ENCODE measurements around the gene ATP6AP1.

The ATP6AP1 gene

GRCh38 chrX:154468217-154468616 lies 39.7 kb downstream of the ATP6AP1 start:
- in situ Hi-C loops (cut with MboI; ENCODE audit: low sequenced_read_pairs): no loop called here

DNA sequence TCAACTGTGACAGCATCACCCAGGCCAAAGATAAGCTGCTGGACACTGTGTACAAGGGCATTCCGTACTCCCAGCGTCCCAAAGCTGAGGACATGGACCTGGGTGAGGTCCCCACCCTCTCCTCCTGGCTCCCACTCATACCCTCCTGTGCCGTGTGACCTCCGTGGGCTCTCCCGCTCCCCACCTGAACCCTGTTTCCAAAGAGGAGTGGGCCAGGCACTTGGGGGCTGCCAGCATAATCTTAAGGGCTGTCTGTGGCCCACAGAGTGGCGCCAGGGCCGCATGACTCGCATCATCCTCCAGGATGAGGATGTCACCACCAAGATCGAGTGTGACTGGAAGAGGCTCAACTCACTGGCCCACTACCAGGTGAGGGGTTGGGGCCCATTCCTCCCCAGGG lies 40.6 kb downstream of the ATP6AP1 start:
- in situ Hi-C loops (cut with MboI; ENCODE audit: low sequenced_read_pairs): no loop called here

DNA sequence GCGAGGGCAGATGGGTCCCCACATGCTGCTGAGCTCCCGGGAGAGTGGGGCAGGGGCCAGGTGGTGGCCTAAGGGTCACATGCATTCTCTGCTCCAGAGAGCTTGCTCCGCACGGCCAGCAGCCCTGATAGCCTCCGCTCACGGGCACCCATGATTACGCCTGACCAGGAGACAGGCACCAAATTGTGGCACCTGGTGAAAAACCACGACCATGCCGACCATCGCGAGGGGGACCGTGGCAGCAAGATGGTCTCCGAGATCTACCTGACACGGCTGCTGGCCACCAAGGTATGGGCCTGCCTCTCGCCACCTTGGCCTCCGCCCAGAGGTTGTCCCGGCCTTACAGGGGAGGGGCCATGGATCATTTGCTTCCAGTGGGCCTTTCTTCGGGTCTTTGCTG lies 41.4 kb downstream of the ATP6AP1 start:
- in situ Hi-C loops (cut with MboI; ENCODE audit: low sequenced_read_pairs): no loop called here

DNA sequence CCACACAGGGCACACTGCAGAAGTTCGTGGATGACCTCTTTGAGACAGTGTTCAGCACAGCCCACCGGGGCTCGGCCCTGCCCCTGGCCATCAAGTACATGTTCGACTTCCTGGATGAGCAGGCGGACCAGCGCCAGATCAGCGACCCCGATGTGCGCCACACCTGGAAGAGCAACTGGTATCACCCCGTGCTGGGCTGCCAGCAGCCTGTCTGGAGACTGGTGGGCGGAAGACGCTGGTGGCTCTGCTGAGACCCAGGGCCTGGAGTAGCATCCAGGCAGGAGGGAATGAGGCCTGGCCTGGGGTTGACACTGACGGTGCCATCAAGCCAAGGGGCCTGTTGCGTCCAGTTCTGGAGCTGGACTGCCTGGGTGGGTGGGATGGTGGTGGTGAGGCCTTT lies 42.0 kb downstream of the ATP6AP1 start:
- in situ Hi-C loops (cut with MboI; ENCODE audit: low sequenced_read_pairs): no loop called here

GRCh38 chrX:154470914-154471568 lies 42.6 kb downstream of the ATP6AP1 start:
- in situ Hi-C loops (cut with MboI; ENCODE audit: low sequenced_read_pairs): no loop called here

DNA sequence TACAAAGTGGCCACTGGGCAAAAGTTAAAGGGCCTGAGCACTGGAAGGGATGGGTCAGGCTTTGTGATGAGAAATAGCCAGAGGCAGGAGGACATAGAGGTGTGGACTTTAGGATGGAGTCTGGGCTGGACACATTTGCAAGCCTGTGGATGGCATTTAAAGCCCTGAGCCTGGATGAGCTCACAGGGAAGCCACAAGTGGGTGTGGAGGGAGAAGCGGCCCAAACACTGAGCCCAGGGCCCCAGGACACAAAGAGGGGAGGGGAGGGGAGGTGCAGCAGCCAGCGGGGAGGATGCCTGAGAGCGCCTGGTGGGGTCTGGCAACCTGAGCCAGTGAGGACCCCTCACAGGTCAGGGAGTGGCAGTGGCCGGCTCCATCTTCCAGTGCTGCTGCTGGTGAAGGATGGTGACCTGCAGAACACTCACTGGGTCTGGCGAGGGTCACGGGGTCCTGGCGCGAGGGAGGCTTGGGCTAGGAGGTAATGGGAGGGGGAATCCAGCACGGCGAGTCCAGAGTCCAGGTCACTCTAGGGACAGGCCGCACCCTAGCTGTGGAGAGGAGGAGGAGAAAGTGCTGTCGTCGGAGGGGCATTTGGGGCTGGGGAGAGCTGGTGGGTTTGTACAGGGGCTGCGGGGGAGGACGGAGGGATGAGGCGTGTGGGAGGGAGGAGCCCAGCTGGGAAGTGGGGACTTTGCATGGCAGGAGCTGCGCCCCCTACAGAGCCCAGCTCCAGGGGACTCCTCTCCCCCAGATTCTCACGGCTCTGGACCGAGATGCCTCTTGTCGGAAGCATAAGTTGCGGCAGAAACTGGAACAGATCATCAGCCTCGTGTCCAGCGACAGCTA lies 43.6 kb downstream of the ATP6AP1 start:
- in situ Hi-C loops (cut with MboI; ENCODE audit: low sequenced_read_pairs): no loop called here

DNA sequence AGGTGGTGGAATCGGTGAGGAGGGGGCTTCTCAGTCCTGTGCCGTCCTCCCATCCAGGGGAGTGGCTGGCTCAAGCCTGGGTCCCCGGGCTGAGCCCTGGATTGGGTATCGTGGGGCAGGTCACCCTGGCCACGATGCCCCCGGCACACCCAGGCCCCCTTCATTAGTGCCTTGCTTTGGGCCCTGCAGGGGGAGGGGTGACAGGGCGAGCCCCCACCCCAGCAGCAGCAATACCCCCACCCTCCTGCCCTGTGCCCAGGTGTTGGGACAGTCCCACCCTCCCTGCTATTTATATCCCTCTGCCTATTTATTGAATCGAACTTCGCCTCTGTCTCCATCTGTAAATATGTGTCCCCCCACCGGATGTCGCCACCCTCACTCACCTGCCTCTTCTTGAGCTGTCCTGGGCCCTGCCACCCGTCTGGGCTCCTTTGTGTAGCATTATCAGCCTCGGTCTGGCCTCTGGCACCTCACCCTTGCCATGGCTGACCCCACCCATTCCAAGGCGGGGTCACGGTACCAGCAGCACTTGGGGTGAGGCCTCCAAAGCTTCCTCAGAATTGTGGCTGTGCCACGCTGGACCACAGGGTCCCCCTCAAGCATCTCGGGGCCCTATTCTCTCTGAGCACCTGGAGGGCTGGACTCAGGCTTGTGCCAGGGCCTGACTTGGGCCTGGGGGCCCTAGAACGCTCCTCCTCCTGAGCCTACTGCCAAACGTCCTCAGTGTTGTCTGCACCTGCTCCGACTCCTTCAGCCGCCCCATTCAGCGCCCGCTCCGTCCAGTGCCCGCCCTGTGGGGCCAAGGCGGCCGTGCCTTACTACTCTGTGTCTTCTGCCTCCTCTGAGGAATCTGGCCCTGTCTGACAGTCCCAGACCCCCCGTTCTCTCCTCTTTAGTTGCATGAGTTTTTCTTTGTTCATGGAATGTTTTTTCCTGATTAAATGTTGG lies 44.5 kb downstream of the ATP6AP1 start:
- in situ Hi-C loops (cut with MboI; ENCODE audit: low sequenced_read_pairs): no loop called here

GRCh38 chrX:154473683-154474082 lies 45.2 kb downstream of the ATP6AP1 start:
- in situ Hi-C loops (cut with MboI; ENCODE audit: low sequenced_read_pairs): no loop called here

GRCh38 chrX:154476821-154477220 lies 48.3 kb downstream of the ATP6AP1 start:
- in situ Hi-C loops (cut with MboI; ENCODE audit: low sequenced_read_pairs): no loop called here

- in situ Hi-C loops (cut with MboI; ENCODE audit: low sequenced_read_pairs): no loop called here
These were observed 49.5 kb downstream of the ATP6AP1 start for GRCh38 chrX:154477891-154478477.

GRCh38 chrX:154478728-154479622 lies 50.5 kb downstream of the ATP6AP1 start, which contains the start of gene LAGE3:
Gene LAGE3 (minus strand): TSS chrX:154479281. CDS start chrX:154478915, 366 bp downstream.
- in situ Hi-C loops (cut with MboI; ENCODE audit: low sequenced_read_pairs): no loop called here

DNA sequence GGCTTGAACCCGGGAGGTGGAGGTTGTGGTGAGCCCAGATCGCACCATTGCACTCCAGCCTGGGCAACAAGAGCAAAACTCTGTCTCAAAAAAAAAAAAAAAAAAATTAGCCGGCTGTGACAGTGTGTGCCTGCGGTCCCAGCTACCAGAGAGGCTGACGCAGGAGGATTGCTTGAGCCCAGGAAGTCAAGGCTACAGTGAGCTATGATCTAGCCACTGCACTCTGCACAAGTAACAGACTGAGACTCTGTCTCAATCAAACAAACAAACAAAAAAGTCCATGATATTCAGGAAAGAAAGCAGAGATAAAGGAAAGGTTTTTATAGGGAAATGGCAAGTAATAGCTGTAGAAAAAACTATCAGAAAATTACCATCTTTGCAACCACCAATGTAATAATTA lies 52.7 kb downstream of the ATP6AP1 start:
- in situ Hi-C loops (cut with MboI; ENCODE audit: low sequenced_read_pairs): no loop called here

- in situ Hi-C loops (cut with MboI; ENCODE audit: low sequenced_read_pairs): no loop called here
These were observed 53.6 kb downstream of the ATP6AP1 start for GRCh38 chrX:154481911-154482601.

DNA sequence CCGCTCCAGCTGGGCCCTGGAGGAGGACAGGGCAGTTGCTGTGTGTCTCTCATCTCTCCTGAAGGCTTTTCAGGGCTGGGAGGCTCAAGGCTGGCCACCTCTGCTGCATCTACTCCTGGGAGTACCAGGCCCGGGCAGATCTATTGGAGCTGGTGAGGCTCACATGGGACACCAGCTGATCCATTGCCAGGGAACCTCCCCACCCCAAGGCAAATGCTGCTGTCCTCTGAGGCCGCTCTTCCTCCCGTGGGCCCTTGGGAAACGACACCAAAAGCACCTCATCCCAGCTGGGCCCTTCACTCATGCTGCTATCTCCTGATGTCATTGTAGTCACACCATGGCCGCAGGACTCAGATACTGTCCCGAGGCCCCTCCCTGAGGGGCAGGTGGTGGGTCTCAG lies 54.3 kb downstream of the ATP6AP1 start:
- in situ Hi-C loops (cut with MboI; ENCODE audit: low sequenced_read_pairs): no loop called here

- in situ Hi-C loops (cut with MboI; ENCODE audit: low sequenced_read_pairs): no loop called here
These were observed 54.8 kb downstream of the ATP6AP1 start for GRCh38 chrX:154483325-154483724.

- in situ Hi-C loops (cut with MboI; ENCODE audit: low sequenced_read_pairs): no loop called here
These were observed 56.0 kb downstream of the ATP6AP1 start for GRCh38 chrX:154484255-154485149.

DNA sequence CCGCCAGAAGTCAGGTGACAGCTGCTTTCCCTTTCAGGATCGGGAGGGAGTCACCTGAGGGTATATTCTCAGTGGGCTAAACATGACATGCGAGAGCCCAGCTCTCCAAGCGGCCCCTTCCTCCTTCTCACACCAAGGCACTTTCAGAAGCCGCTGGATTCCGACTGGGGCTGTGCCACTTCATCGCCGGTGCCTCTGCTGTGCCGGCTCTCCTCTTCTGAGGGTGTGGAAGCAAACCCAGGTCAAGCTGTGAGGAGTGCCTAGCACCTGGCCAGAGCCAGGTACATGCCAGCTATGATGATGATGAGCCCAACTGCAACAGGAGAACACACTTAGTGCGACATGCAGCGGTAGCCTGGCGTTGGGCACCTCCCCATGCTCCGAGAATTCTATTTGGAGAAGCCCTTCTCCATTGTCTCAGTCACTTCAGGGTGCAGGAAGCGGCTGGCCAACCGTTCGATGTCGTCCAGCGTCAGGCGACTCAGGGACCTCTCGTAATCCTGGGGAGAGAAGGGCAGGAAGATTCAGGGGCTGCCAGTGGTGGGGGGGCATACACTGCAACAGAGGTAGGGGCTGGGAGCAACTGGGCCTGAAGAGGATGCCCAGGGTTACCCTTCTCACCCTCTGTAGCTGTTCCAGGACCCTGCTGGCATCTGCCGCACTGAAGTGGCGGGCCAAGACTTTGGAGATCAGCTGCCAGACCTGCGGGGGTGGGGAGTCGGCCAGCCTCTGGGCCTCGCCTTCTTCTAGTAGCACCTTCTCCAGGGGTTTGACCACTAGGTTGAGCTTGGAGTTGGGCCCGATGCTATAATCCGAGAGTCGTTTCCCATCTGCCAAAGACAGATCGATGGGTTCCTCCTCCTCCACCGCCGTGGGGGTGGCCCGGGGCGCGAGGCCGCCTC lies 56.9 kb downstream of the ATP6AP1 start:
- in situ Hi-C loops (cut with MboI; ENCODE audit: low sequenced_read_pairs): no loop called here

Measured in HL-60/S4 (cell line).